Body of pancreas (tissue), 4 donors: ENCODE measurements around the gene KCNF1.

Experiments
- POLR2A ChIP-seq, 3 donors: fragments of 450-650 bp; IDR thresholded peaks; one replicate each; pipeline ENCODE4 v1.6.1; 2016; ENCODE audit warnings: antibody characterized with exemption in 3 of 3, mild to moderate bottlenecking in 2 of 3
- TF ChIP-seq, protein P1 (sequence below), 7 experiments: fragments of 450-650 bp in 4 of 7; fragments of 200-600 bp in 3 of 7; sonication (generic) in 3 of 7; IDR thresholded peaks; one replicate each; pipeline ENCODE4 v1.5.1; 2016 to 2019; ENCODE audit warnings: antibody characterized with exemption in 7 of 7

DNA sequence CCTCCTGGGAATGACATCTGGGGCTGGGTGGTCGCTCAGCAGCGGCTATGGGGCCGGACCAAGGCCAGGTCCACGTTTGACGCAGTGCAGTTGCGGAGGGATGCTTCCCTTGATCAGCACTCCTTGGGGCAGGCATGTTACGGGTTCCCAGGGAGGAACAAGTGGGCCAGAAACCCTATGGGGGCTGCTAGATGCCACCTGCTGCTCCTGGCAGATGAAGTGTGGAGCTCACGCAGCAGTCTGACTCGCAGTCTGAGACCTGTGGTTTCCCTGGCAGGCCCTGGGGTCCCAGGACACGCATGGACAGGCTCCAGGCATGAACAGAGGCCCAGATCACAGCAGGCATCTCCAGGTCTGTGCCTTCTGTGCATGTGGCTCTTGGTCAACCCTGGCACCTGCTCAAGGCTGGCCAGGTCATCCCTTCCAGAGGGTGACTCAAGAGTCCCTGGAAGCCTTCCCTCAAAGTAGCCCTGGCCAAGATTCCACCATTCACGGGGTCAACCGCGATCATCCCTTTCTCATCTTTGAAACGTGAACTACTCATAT is 20.0 kb downstream of the KCNF1 start:
- TF ChIP-seq, protein P1, sequence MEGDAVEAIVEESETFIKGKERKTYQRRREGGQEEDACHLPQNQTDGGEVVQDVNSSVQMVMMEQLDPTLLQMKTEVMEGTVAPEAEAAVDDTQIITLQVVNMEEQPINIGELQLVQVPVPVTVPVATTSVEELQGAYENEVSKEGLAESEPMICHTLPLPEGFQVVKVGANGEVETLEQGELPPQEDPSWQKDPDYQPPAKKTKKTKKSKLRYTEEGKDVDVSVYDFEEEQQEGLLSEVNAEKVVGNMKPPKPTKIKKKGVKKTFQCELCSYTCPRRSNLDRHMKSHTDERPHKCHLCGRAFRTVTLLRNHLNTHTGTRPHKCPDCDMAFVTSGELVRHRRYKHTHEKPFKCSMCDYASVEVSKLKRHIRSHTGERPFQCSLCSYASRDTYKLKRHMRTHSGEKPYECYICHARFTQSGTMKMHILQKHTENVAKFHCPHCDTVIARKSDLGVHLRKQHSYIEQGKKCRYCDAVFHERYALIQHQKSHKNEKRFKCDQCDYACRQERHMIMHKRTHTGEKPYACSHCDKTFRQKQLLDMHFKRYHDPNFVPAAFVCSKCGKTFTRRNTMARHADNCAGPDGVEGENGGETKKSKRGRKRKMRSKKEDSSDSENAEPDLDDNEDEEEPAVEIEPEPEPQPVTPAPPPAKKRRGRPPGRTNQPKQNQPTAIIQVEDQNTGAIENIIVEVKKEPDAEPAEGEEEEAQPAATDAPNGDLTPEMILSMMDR (IDR thresholded peaks at IDR 0.05) = no peak
- TF ChIP-seq POLR2A (IDR thresholded peaks at IDR 0.05) = no peak
